K562 (cell line): Measurements from ENCODE around the gene ZSWIM1. TPM values are rescaled to one million over a fixed set of nuclear protein-coding genes. Genes with fewer than 3 reads are reported as not detected.

Experiments used
- CBFA2T3 ChIP-seq: fragments of 450-650 bp; IDR thresholded peaks from 2 replicates; pipeline ENCODE4 v1.6.1; 2017
- CBFB ChIP-seq: sonication (generic); formaldehyde crosslinking; IDR thresholded peaks from 2 replicates; pipeline ENCODE4 v1.4.0; 2020; ENCODE audit warnings: mild to moderate bottlenecking, missing genetic modification reagents
- ESRRA ChIP-seq: fragments of 450-650 bp; IDR thresholded peaks from 2 replicates; pipeline ENCODE4 v1.6.1; 2014; ENCODE audit warnings: low read depth, mild to moderate bottlenecking, moderate library complexity, borderline replicate concordance
- FOXA3 ChIP-seq, 2 experiments: fragments of 450-650 bp in 1 of 2; sonication (generic) in 1 of 2; formaldehyde crosslinking; IDR thresholded peaks in 1 of 2; conservative IDR thresholded peaks in 1 of 2; 2 replicates each; pipeline versions ENCODE4 v1.4.0 to v1.8.0; 2020 to 2022; ENCODE audit warnings: mild to moderate bottlenecking in 2 of 2, missing genetic modification reagents in 1 of 2
- FUS ChIP-seq: fragments of 200-400 bp; formaldehyde crosslinking; optimal IDR thresholded peaks from 2 replicates; pipeline ENCODE3; 2017; ENCODE audit warnings: low read depth, low read length
- HOXB6 ChIP-seq: fragments of 250-450 bp; sonication (Bioruptor Pico); IDR thresholded peaks from 2 replicates; pipeline ENCODE4 v1.5.1; 2022; ENCODE audit warnings: mild to moderate bottlenecking, borderline replicate concordance
- KDM1A ChIP-seq, 2 experiments: fragments of 450-650 bp; IDR thresholded peaks; 2 replicates each; pipeline ENCODE4 v1.6.1; 2016; ENCODE audit warnings: mild to moderate bottlenecking in 2 of 2
- NR3C1 ChIP-seq: sonication (generic); formaldehyde crosslinking; IDR thresholded peaks from 2 replicates; pipeline ENCODE4 v1.8.1; 2022; ENCODE audit warnings: missing genetic modification reagents
- RBM17 ChIP-seq: fragments of 200-400 bp; formaldehyde crosslinking; IDR thresholded peaks from 2 replicates; pipeline ENCODE4 v1.6.1; 2017; ENCODE audit warnings: low read depth, mild to moderate bottlenecking, low read length, borderline replicate concordance
- SIN3B ChIP-seq: fragments of 450-650 bp; IDR thresholded peaks from 2 replicates; pipeline ENCODE4 v1.6.1; 2017; ENCODE audit warnings: low read depth, mild to moderate bottlenecking, moderate library complexity
- SREBF1 ChIP-seq: fragments of 150-350 bp; IDR thresholded peaks from 2 replicates; pipeline ENCODE4 v1.6.1; 2014; ENCODE audit warnings: antibody characterized with exemption, low read depth, low read length, borderline replicate concordance
- SUPT5H ChIP-seq: fragments of 450-650 bp; IDR thresholded peaks from 2 replicates; pipeline ENCODE4 v1.6.1; 2016
- ZBTB11 ChIP-seq, 3 experiments: fragments of 200-800 bp in 1 of 3; fragments of 250-450 bp in 1 of 3; fragments of 450-650 bp in 1 of 3; sonication (Bioruptor Pico) in 1 of 3; sonication (Bioruptor generic) in 1 of 3; formaldehyde crosslinking in 1 of 3; IDR thresholded peaks; 2 replicates each; pipeline versions ENCODE4 v1.6.1 to v1.8.0; 2016 to 2022; ENCODE audit warnings: mild to moderate bottlenecking in 2 of 3, missing genetic modification characterization in 2 of 3, missing compliant biosample characterization in 1 of 3, moderate library complexity in 1 of 3
- ZBTB33 ChIP-seq: sonication (generic); formaldehyde crosslinking; IDR thresholded peaks from 2 replicates; pipeline ENCODE4 v1.8.1; 2023; ENCODE audit warnings: mild to moderate bottlenecking, missing genetic modification reagents
- ZFP1 ChIP-seq: fragments of 450-650 bp; formaldehyde crosslinking; IDR thresholded peaks from 2 replicates; pipeline ENCODE4 v1.4.0; 2020; ENCODE audit warnings: mild to moderate bottlenecking, mixed read lengths
- ZFX ChIP-seq: sonication (generic); formaldehyde crosslinking; IDR thresholded peaks from 2 replicates; pipeline ENCODE4 v1.8.0; 2022; ENCODE audit warnings: mild to moderate bottlenecking, missing genetic modification reagents, moderate library complexity
- ZNF133 ChIP-seq: fragments of 250-450 bp; sonication (Bioruptor Pico); IDR thresholded peaks from 2 replicates; pipeline ENCODE4 v1.4.0; 2020; ENCODE audit warnings: mild to moderate bottlenecking
- ZNF143 ChIP-seq: sonication (generic); formaldehyde crosslinking; IDR thresholded peaks from 2 replicates; pipeline ENCODE4 v1.9.0; 2022; ENCODE audit warnings: mild to moderate bottlenecking, missing genetic modification reagents
- ZNF589 ChIP-seq: fragments of 200-800 bp; sonication (Bioruptor generic); IDR thresholded peaks from 2 replicates; pipeline ENCODE4 v1.6.1; 2016; ENCODE audit warnings: low read depth, missing genetic modification characterization, missing compliant biosample characterization
- ZNF740 ChIP-seq, 3 experiments: fragments of 200-800 bp in 1 of 3; sonication (Bioruptor generic) in 1 of 3; sonication (generic) in 1 of 3; formaldehyde crosslinking in 1 of 3; IDR thresholded peaks; 2 replicates each; pipeline versions ENCODE4 v1.6.1 to v1.8.0; 2016 to 2022; ENCODE audit warnings: mild to moderate bottlenecking in 2 of 3, missing compliant biosample characterization in 2 of 3, missing genetic modification characterization in 2 of 3, missing genetic modification reagents in 1 of 3
- ZNF76 ChIP-seq: fragments of 250-450 bp; sonication (Bioruptor Pico); IDR thresholded peaks from 2 replicates; pipeline ENCODE4 v1.4.0; 2020; ENCODE audit warnings: mild to moderate bottlenecking, moderate library complexity, borderline replicate concordance
- polyA plus RNA-seq, 8 experiments: library from polyadenylated mRNA; depleted of rRNA in 4 of 8; stranded (reverse) in 5 of 8; unstranded in 3 of 8; fragments of >200 nt; fragmentation: Nextera tagmentation in 2 of 8; fragmentation: Illumina TruSeq in 1 of 8; extraction: Ambion mirVana in 2 of 8; extraction: Trizol in 1 of 8; gene quantifications; 2 replicates each; pipeline versions ENCODE4 v1.2.1 to v1.2.3, GENCODE V29; 2011 to 2014; ENCODE audit warnings: inconsistent platforms in 1 of 8, missing spikeins in 1 of 8
- total RNA-seq, 7 experiments: library from RNA; depleted of rRNA in 6 of 7; stranded (reverse); fragments of >200 nt in 6 of 7; fragmentation: Illumina TruSeq in 2 of 7; extraction: Trizol in 2 of 7; gene quantifications; 2 replicates each; pipeline versions ENCODE4 v1.2.1 to v1.2.3, GENCODE V29; 2011 to 2021; ENCODE audit warnings: low replicate concordance in 1 of 7

Gene ZSWIM1
- total and polyA plus RNA-seq, 9 of the 15 experiments (the other 6 are each of a cell fraction or from before 2014, with no cell fraction given), result 2.5 to 15.6 (median 9.5) TPM

GRCh38 chr20:45836841-45837240, 44.2 kb upstream of the ZSWIM1 start (continued):
- TF ChIP-seq ZBTB11 (CRISPR knock-in tag; IDR thresholded peaks at IDR 0.05) (no peak), SUPT5H (no peak), RBM17 (no peak), ZNF740 (CRISPR knock-in tag; IDR thresholded peaks at IDR 0.05) (no peak), ZNF740 (tag; IDR thresholded peaks at IDR 0.05) (no peak), ZNF589 (CRISPR knock-in tag) (no peak), ESRRA (0 out of 2 replicates have a peak, but pooled peaks have one; percentile 23), SIN3B (no peak), FOXA3 (CRISPR knock-in tag; conservative IDR thresholded peaks at IDR 0.05 in 1 of 2, IDR thresholded peaks at IDR 0.05 in 1 of 2) (no peak; a peak in 1 of 4 replicates), CBFB (no peak), ZNF76 (CRISPR knock-in tag) (no peak), ZNF143 (no peak), CBFA2T3 (peak; percentile 93), ZFP1 (no peak), ZFX (CRISPR knock-in tag) (no peak), ZBTB33 (no peak), KDM1A (IDR thresholded peaks at IDR 0.05) (peak; percentile 96 to 97), NR3C1 (no peak), ZNF133 (CRISPR knock-in tag) (no peak), SREBF1 (no peak), FUS (no peak), HOXB6 (CRISPR knock-in tag) (no peak)
